Measurements from ENCODE around the gene C16orf95.

DNA sequence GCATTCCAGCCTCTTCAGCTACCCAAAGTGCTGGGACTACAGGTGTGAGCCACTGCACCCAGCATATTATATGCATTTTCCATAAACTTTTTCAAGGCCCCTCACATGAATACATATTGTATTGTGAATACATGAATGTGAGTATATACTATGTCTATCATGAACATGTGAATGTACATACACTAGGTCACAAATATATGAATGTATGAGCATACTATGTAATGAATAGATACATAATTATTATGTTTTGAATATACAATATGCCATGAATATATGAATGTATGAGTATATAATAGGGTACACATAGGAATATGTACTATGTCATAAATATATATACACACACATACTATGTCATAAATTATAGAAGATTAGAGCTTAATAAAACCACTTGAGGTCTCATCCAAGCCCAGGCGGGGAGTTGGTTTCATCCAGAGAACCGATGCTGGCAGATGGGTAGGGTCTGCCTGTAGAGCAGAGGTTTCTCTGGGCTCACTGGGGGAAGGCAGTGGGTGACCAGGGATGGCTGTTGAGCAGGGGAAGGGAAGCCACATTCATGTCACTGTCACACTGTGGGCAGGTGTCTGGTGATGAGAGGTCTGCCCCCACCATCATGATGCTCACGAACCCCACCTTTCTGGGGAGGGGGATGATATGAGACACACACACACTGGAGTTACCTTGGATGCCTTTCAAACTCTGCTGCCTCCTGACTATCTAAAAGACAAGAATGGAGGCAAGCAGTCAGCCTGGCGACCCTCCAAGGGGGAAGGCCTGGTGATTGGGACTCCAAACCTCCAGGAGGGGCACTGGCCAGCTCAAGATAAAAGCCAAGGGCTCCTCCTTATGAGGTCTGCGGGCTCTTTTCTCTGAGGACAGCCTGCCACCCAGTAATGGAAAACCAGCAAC, 7.3 kb downstream of the C16orf95 start:
- TF ChIP-seq, protein P1, sequence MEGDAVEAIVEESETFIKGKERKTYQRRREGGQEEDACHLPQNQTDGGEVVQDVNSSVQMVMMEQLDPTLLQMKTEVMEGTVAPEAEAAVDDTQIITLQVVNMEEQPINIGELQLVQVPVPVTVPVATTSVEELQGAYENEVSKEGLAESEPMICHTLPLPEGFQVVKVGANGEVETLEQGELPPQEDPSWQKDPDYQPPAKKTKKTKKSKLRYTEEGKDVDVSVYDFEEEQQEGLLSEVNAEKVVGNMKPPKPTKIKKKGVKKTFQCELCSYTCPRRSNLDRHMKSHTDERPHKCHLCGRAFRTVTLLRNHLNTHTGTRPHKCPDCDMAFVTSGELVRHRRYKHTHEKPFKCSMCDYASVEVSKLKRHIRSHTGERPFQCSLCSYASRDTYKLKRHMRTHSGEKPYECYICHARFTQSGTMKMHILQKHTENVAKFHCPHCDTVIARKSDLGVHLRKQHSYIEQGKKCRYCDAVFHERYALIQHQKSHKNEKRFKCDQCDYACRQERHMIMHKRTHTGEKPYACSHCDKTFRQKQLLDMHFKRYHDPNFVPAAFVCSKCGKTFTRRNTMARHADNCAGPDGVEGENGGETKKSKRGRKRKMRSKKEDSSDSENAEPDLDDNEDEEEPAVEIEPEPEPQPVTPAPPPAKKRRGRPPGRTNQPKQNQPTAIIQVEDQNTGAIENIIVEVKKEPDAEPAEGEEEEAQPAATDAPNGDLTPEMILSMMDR (conservative IDR thresholded peaks at IDR 0.05; ENCODE audit: low read depth, low read length), result no peak
- no peak for TF ChIP-seq EZH2 (IDR thresholded peaks at IDR 0.05; ENCODE audit: borderline replicate concordance, low read depth, low read length, poor library complexity, severe bottlenecking)

Data from A673 (cell line).